GM19452 (cell line): Measurements from ENCODE around the gene SLC1A3.

Source experiments
- ATAC-seq: cut with Tn5 transposase; IDR thresholded peaks from one replicate; pipeline ENCODE4 v1.9.1; 2021; ENCODE audit not compliant: unreplicated experiment

The SLC1A3 gene

GRCh38 chr5:36710039-36710438, 103.6 kb downstream of the SLC1A3 start:
- ATAC-seq = no peak

- ATAC-seq = no peak
These were observed 106.3 kb downstream of the SLC1A3 start for GRCh38 chr5:36712706-36713105.

GRCh38 chr5:36713541-36713940, 107.1 kb downstream of the SLC1A3 start:
- ATAC-seq = no peak

- no peak for ATAC-seq
These were observed 110.8 kb downstream of the SLC1A3 start for GRCh38 chr5:36717131-36717695.

- ATAC-seq = no peak
These were observed 112.9 kb downstream of the SLC1A3 start for GRCh38 chr5:36719282-36719681.

GRCh38 chr5:36720688-36721087, 114.3 kb downstream of the SLC1A3 start:
- ATAC-seq = no peak

GRCh38 chr5:36721664-36722235, 115.3 kb downstream of the SLC1A3 start:
- no peak for ATAC-seq

- ATAC-seq = peak; percentile 20
These were observed 116.5 kb downstream of the SLC1A3 start for GRCh38 chr5:36722900-36723299.

GRCh38 chr5:36723912-36724311, 117.5 kb downstream of the SLC1A3 start:
- peak; percentile 50 for ATAC-seq

- ATAC-seq = peak; percentile 75
These were observed 118.3 kb downstream of the SLC1A3 start for GRCh38 chr5:36724467-36725332.

- no peak for ATAC-seq
These were observed 119.9 kb downstream of the SLC1A3 start for GRCh38 chr5:36726317-36726716.

GRCh38 chr5:36726767-36727166, 120.4 kb downstream of the SLC1A3 start:
- no peak for ATAC-seq

GRCh38 chr5:36728697-36729543, 122.5 kb downstream of the SLC1A3 start:
- ATAC-seq = no peak

GRCh38 chr5:36730537-36731216, 124.3 kb downstream of the SLC1A3 start:
- no peak for ATAC-seq

GRCh38 chr5:36733183-36733582, 126.8 kb downstream of the SLC1A3 start:
- no peak for ATAC-seq

GRCh38 chr5:36734422-36734821, 128.0 kb downstream of the SLC1A3 start:
- no peak for ATAC-seq

- ATAC-seq = no peak
These were observed 129.5 kb downstream of the SLC1A3 start for GRCh38 chr5:36735891-36736290.
